ENCODE measurements around the gene NKG7.

- TF ChIP-seq CTCF (IDR thresholded peaks at IDR 0.05; ENCODE audit: borderline replicate concordance, extremely low read depth, low read length, poor library complexity, severe bottlenecking) (no peak), EZH2 (IDR thresholded peaks at IDR 0.05; ENCODE audit: borderline replicate concordance, low read depth, low read length, severe bottlenecking) (no peak)
Measured at GRCh38 chr19:51417107-51417809, 44.8 kb upstream of the NKG7 start, which contains the start of gene SIGLEC10.

Data from DND-41 (cell line).